Measurements from ENCODE around the gene CLDN15. TPM values are rescaled to one million over a fixed set of nuclear protein-coding genes. Genes with fewer than 3 reads are reported as not detected.
"Not testable (repeated sequence)": the region's sequence is repeated elsewhere in the genome, so short reads cannot be mapped to it uniquely, and the experiment has no call there.

CLDN15 gene
- total RNA-seq, 4 donors from 2014 or later, result 94.9 to 942 (median 697) TPM

DNA sequence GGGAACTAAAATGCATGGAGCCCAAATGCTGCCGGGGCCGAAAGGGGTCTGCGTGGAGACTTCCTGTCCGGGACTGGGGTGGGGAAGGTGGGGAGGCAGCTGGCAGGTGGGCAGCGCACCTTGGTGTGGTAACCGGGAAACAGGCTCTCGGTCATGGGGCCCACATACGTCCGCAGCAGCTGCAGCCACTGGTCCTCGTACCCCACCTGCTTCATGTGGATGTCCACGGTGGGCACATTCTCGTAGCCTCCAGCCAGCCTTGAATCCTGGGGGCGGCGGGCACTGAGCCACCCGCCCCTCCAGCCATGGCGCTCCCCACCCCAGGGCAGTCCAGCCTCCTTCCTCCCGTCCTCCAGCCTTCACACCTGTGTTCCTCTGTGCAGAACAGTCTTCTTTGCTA, 30.1 kb downstream of the CLDN15 start:
- TF ChIP-seq, protein P1, sequence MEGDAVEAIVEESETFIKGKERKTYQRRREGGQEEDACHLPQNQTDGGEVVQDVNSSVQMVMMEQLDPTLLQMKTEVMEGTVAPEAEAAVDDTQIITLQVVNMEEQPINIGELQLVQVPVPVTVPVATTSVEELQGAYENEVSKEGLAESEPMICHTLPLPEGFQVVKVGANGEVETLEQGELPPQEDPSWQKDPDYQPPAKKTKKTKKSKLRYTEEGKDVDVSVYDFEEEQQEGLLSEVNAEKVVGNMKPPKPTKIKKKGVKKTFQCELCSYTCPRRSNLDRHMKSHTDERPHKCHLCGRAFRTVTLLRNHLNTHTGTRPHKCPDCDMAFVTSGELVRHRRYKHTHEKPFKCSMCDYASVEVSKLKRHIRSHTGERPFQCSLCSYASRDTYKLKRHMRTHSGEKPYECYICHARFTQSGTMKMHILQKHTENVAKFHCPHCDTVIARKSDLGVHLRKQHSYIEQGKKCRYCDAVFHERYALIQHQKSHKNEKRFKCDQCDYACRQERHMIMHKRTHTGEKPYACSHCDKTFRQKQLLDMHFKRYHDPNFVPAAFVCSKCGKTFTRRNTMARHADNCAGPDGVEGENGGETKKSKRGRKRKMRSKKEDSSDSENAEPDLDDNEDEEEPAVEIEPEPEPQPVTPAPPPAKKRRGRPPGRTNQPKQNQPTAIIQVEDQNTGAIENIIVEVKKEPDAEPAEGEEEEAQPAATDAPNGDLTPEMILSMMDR (IDR thresholded peaks at IDR 0.05), result no peak
- no peak for TF ChIP-seq POLR2A (IDR thresholded peaks at IDR 0.05)
- no peak for DNase-seq
- Histone ChIP-seq H3K36me3 (peaks cover 0 to 65% (median 0%) of the 10 kb centered on the region in 3 donors), H3K27me3 (no peaks in the 10 kb centered on the region), H3K27ac (no peak overlapping the region), H3K4me1 (peaks cover 0 to 1% (median 0%) of the 10 kb centered on the region in 4 donors), H3K4me3 (no peak overlapping the region), H3K9me3 (no peaks in the 10 kb centered on the region)

DNA sequence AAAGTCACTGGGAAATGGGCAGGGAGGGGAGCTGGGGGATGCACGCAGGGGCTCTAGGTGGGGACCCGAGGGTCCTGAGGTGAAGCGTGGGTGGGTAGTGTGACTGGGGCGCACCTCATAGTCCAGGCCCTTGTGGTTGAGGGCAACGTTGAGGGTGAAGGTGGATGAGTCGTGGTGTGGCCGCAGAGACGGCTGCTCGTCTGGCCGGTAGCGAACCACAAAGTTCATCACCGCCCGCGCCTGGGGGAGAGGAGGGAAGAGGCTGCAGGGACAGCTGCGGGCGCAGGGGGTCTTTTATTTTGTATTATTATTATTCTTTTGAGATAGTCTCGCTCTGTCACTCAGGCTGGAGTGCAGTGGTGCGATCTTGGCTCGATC, 30.9 kb downstream of the CLDN15 start:
- H3K27me3 ChIP-seq, result no peaks in the 10 kb centered on the region
- DNase-seq, result no peak
- peaks cover 0 to 9% (median 3%) of the 10 kb centered on the region in 4 donors for H3K4me1 ChIP-seq
- peaks cover 0 to 57% (median 0%) of the 10 kb centered on the region in 3 donors for H3K36me3 ChIP-seq
- H3K27ac ChIP-seq, result no peak overlapping the region
- H3K9me3 ChIP-seq, result no peaks in the 10 kb centered on the region
- no peak overlapping the region for H3K4me3 ChIP-seq
- TF ChIP-seq, protein P1 (IDR thresholded peaks at IDR 0.05), result no peak
- no peak for TF ChIP-seq POLR2A (IDR thresholded peaks at IDR 0.05)

GRCh38 chr7:101205901-101206664, 31.5 kb downstream of the CLDN15 start:
- TF ChIP-seq, protein P1 (IDR thresholded peaks at IDR 0.05), result no peak
- no peak for TF ChIP-seq POLR2A (IDR thresholded peaks at IDR 0.05)
- Histone ChIP-seq H3K27ac (no peak overlapping the region), H3K27me3 (no peaks in the 10 kb centered on the region), H3K4me1 (peaks cover 0 to 11% (median 4%) of the 10 kb centered on the region in 4 donors), H3K4me3 (no peak overlapping the region), H3K9me3 (no peaks in the 10 kb centered on the region), H3K36me3 (peaks cover 0 to 51% (median 0%) of the 10 kb centered on the region in 3 donors)
- DNase-seq, result no peak

GRCh38 chr7:101203740-101204738, 33.6 kb downstream of the CLDN15 start:
- Histone ChIP-seq H3K4me1 (peaks cover 0 to 11% (median 4%) of the 10 kb centered on the region in 4 donors), H3K36me3 (peaks cover 0 to 33% (median 0%) of the 10 kb centered on the region in 3 donors)
- H3K9me3 ChIP-seq, H3K4me3 ChIP-seq, H3K27ac ChIP-seq, DNase-seq, H3K27me3 ChIP-seq: not testable (repeated sequence)

GRCh38 chr7:101202603-101202918, 35.0 kb downstream of the CLDN15 start:
- H3K4me1 ChIP-seq, result peaks cover 0 to 11% (median 4%) of the 10 kb centered on the region in 4 donors
- H3K9me3 ChIP-seq, result no peaks in the 10 kb centered on the region
- H3K27ac ChIP-seq, result peak overlapping the region in 2 of 4 donors; percentile 94
- H3K36me3 ChIP-seq, result peaks cover 0 to 25% (median 0%) of the 10 kb centered on the region in 3 donors
- H3K4me3 ChIP-seq, result peak overlapping the region in 2 of 4 donors; percentile 54 to 61
- no peak for DNase-seq
- TF ChIP-seq, protein P1 (IDR thresholded peaks at IDR 0.05), result no peak
- no peak for TF ChIP-seq POLR2A (IDR thresholded peaks at IDR 0.05)
- H3K27me3 ChIP-seq, result no peaks in the 10 kb centered on the region

Measured in Peyer's patch (tissue), 4 donors.